ENCODE data around the gene MSRB1.

DNA sequence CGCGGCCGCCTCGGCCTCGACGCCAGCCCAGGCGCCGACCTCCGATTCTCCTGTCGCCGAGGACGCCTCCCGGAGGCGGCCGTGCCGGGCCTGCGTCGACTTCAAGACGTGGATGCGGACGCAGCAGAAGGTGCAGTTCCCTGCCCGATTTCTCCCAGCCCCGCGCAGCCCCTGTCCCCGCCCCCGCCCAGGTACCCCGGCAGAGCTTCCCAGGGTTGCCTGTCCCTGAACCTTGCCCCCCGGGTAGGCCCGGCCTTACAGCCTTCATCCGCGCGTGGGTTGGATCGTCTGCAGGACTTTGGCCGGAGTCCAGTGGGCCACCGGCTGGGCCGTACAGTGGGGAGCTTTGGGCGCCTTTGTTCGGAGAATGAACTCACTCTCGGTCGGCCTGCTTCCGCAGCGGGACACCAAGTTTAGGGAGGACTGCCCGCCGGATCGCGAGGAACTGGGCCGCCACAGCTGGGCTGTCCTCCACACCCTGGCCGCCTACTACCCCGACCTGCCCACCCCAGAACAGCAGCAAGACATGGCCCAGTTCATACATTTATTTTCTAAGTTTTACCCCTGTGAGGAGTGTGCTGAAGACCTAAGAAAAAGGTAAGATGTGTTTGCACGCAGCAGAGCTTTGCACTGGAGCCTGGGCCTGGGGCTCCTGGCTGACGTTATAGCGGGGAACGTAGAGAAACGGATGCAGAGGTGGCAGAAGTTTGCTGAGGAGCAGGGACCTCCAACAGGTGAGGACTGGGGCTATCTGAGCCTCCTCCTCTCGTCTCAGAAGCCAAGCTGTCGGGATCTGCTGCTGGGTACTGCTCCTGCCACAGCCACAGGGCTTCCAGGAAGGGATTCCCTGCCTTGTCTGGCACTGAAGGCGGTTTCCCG, 41.6 kb upstream of the MSRB1 start:
- TF ChIP-seq, protein P1, sequence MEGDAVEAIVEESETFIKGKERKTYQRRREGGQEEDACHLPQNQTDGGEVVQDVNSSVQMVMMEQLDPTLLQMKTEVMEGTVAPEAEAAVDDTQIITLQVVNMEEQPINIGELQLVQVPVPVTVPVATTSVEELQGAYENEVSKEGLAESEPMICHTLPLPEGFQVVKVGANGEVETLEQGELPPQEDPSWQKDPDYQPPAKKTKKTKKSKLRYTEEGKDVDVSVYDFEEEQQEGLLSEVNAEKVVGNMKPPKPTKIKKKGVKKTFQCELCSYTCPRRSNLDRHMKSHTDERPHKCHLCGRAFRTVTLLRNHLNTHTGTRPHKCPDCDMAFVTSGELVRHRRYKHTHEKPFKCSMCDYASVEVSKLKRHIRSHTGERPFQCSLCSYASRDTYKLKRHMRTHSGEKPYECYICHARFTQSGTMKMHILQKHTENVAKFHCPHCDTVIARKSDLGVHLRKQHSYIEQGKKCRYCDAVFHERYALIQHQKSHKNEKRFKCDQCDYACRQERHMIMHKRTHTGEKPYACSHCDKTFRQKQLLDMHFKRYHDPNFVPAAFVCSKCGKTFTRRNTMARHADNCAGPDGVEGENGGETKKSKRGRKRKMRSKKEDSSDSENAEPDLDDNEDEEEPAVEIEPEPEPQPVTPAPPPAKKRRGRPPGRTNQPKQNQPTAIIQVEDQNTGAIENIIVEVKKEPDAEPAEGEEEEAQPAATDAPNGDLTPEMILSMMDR (IDR thresholded peaks at IDR 0.05 in 2 of 3, conservative IDR thresholded peaks at IDR 0.05 in 1 of 3; ENCODE audit: borderline replicate concordance in 1 of 3, insufficient read depth in 1 of 3, low read depth in 2 of 3, low read length in 2 of 3), result no peak
- no peak for TF ChIP-seq POLR2A (IDR thresholded peaks at IDR 0.05; ENCODE audit: borderline replicate concordance, extremely low read depth, insufficient read depth, insufficient read length)
- no peak for TF ChIP-seq ATF3 (IDR thresholded peaks at IDR 0.05)
- TF ChIP-seq POLR2AphosphoS5 (IDR thresholded peaks at IDR 0.05; ENCODE audit: low read depth, low read length), result no peak
- TF ChIP-seq ZFX (IDR thresholded peaks at IDR 0.05), result peak; percentile 98
- TF ChIP-seq, protein P2, sequence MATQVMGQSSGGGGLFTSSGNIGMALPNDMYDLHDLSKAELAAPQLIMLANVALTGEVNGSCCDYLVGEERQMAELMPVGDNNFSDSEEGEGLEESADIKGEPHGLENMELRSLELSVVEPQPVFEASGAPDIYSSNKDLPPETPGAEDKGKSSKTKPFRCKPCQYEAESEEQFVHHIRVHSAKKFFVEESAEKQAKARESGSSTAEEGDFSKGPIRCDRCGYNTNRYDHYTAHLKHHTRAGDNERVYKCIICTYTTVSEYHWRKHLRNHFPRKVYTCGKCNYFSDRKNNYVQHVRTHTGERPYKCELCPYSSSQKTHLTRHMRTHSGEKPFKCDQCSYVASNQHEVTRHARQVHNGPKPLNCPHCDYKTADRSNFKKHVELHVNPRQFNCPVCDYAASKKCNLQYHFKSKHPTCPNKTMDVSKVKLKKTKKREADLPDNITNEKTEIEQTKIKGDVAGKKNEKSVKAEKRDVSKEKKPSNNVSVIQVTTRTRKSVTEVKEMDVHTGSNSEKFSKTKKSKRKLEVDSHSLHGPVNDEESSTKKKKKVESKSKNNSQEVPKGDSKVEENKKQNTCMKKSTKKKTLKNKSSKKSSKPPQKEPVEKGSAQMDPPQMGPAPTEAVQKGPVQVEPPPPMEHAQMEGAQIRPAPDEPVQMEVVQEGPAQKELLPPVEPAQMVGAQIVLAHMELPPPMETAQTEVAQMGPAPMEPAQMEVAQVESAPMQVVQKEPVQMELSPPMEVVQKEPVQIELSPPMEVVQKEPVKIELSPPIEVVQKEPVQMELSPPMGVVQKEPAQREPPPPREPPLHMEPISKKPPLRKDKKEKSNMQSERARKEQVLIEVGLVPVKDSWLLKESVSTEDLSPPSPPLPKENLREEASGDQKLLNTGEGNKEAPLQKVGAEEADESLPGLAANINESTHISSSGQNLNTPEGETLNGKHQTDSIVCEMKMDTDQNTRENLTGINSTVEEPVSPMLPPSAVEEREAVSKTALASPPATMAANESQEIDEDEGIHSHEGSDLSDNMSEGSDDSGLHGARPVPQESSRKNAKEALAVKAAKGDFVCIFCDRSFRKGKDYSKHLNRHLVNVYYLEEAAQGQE (IDR thresholded peaks at IDR 0.05; ENCODE audit: low read depth), result no peak
- no peak for TF ChIP-seq RAD21 (IDR thresholded peaks at IDR 0.05; ENCODE audit: low read depth)
- TF ChIP-seq SP1 (IDR thresholded peaks at IDR 0.05; ENCODE audit: low read depth), result no peak
- TF ChIP-seq ZBTB33 (IDR thresholded peaks at IDR 0.05; ENCODE audit: extremely low read depth, insufficient replicate concordance, low read length), result no peak
- TF ChIP-seq EZH2 (IDR thresholded peaks at IDR 0.05), result no peak

All from HCT116 (cell line).